Ovary (tissue), 3 donors: Measurements from ENCODE around the gene MAST2.

Source experiments
- CTCF ChIP-seq, 3 donors: fragments of 450-650 bp in 2 of 3; fragments of 200-600 bp in 1 of 3; IDR thresholded peaks; one replicate each; pipeline versions ENCODE4 v1.5.1 to v1.8.0; 2016 to 2022; ENCODE audit warnings: antibody characterized with exemption in 3 of 3, mild to moderate bottlenecking in 1 of 3
- EP300 ChIP-seq: sonication (generic); formaldehyde crosslinking; IDR thresholded peaks from one replicate; pipeline ENCODE4 v1.6.1; 2017; ENCODE audit warnings: antibody characterized with exemption
- donor health status: DM: no; HTN: no; CAD: no.

GRCh38 chr1:45926330-45926729, 122.9 kb downstream of the MAST2 start:
- no peak for TF ChIP-seq CTCF (IDR thresholded peaks at IDR 0.05)
- TF ChIP-seq EP300, result no peak
